GM12878 (cell line): ENCODE results near the gene CITED2. TPM values are rescaled to one million over a fixed set of nuclear protein-coding genes. Genes with fewer than 3 reads are reported as not detected.
A peak's percentile ranks its signal among the peaks of the same experiment; 100 is the strongest.

Experiments used
- ATAC-seq: fragments of 200-7000 bp; cut with Tn5 transposase; 3 replicates; pipeline ENCODE4 v1.9.1; 2020; ENCODE audit warnings: mild to moderate bottlenecking, moderate library complexity
- BruUV-seq: library from RNA; stranded (reverse); fragments of 400-500 nt; replicated peaks from 2 replicates; lab custom pipeline; 2021; lab: Mats Ljungman, UMichigan
- CTCF ChIA-PET: fragments of 300-600 bp; sonication (Branson Sonifier 250); formaldehyde crosslinking; extraction: SDS; loops from one replicate; lab custom pipeline; 2021; ENCODE audit warnings: inconsistent platforms; lab: Yijun Ruan, JAX
- POLR2A ChIA-PET: fragments of 350-600 bp; formaldehyde crosslinking; extraction: SDS; loops from one replicate; lab custom pipeline; 2021; ENCODE audit warnings: inconsistent platforms; lab: Charles Lee
- RAD21 ChIA-PET: fragments of 300-600 bp; sonication (Branson Sonifier 250); formaldehyde crosslinking; loops from one replicate; lab custom pipeline; 2023; ENCODE audit warnings: antibody characterized with exemption; ENCODE audit not compliant: unreplicated experiment; lab: Charles Lee
- SMC1A ChIA-PET: fragments of 300-600 bp; sonication (Branson Sonifier 250); formaldehyde crosslinking; loops from one replicate; lab custom pipeline; 2023; ENCODE audit not compliant: unreplicated experiment, uncharacterized antibody; lab: Charles Lee
- DNase-seq: peaks from one replicate; pipeline ENCODE4 v3.0.0-alpha.2; 2011; ENCODE audit warnings: low read depth, low spot score
- FAIRE-seq: peaks from 3 replicates; lab custom pipeline; 2011; peaks lifted over from hg19 to GRCh38; lab: Jason Lieb, UNC
- H2AFZ ChIP-seq: 2 replicates; pipeline ENCODE4 v1.6.0; 2011; ENCODE audit warnings: low read depth, low read length, control low read depth; ENCODE audit not compliant: control insufficient read depth
- H3K27ac ChIP-seq: 2 replicates; pipeline ENCODE4 v1.5.1; 2011; ENCODE audit warnings: control low read depth; ENCODE audit not compliant: control insufficient read depth, insufficient read depth
- H3K27me3 ChIP-seq, 2 experiments: replicated peaks in 1 of 2; 2 replicates each; pipeline versions ENCODE4 v1.6.0 to v1.6.1; 2011; ENCODE audit warnings: low read length in 1 of 2; ENCODE audit not compliant: control insufficient read depth in 2 of 2, insufficient read depth in 2 of 2
- H3K36me3 ChIP-seq, 2 experiments: 2 replicates each; pipeline ENCODE4 v1.5.1; 2011; ENCODE audit warnings: low read length in 1 of 2; ENCODE audit not compliant: control insufficient read depth in 2 of 2, insufficient read depth in 2 of 2
- H3K4me1 ChIP-seq: 2 replicates; pipeline ENCODE4 v1.6.1; 2011; ENCODE audit warnings: mild to moderate bottlenecking, low read length, moderate library complexity, mixed read lengths; ENCODE audit not compliant: control insufficient read depth, insufficient read depth
- H3K4me2 ChIP-seq: 2 replicates; pipeline ENCODE4 v1.6.0; 2011; ENCODE audit warnings: control low read depth; ENCODE audit not compliant: control insufficient read depth, insufficient read depth
- H3K4me3 ChIP-seq: fragments of 200-600 bp; sonication (generic); 2 replicates; pipeline ENCODE4 v1.5.1; 2016
- H3K79me2 ChIP-seq: 2 replicates; pipeline ENCODE4 v1.6.0; 2011; ENCODE audit warnings: low read length; ENCODE audit not compliant: control insufficient read depth, insufficient read depth
- H3K9ac ChIP-seq: 2 replicates; pipeline ENCODE4 v1.8.0; 2011; ENCODE audit warnings: low read length, control low read depth, mixed read lengths; ENCODE audit not compliant: control insufficient read depth, insufficient read depth
- H3K9me3 ChIP-seq: replicated peaks from 3 replicates; pipeline ENCODE4 v1.5.1; 2011; ENCODE audit warnings: mild to moderate bottlenecking, low read length; ENCODE audit not compliant: control insufficient read depth, insufficient read depth
- H4K20me1 ChIP-seq: 2 replicates; pipeline ENCODE4 v1.6.0; 2011; ENCODE audit not compliant: control insufficient read depth, insufficient read depth
- ATF2 ChIP-seq: IDR thresholded peaks from 2 replicates; pipeline ENCODE4 v1.6.1; 2012; ENCODE audit warnings: low read length, inconsistent platforms
- CHD2 ChIP-seq: IDR thresholded peaks from 2 replicates; pipeline ENCODE4 v1.6.1; 2011; ENCODE audit warnings: low read depth, low read length, improper control_type of control experiment, borderline replicate concordance
- GABPA ChIP-seq: IDR thresholded peaks from 2 replicates; pipeline ENCODE4 v1.6.1; 2014; ENCODE audit warnings: antibody characterized with exemption, low read depth, mild to moderate bottlenecking, inconsistent platforms
- GATAD2B ChIP-seq: fragments of 450-650 bp; conservative IDR thresholded peaks from 2 replicates; pipeline ENCODE4 v1.6.1; 2017; ENCODE audit warnings: low read depth, mild to moderate bottlenecking, moderate library complexity
- JUNB ChIP-seq: IDR thresholded peaks from 2 replicates; pipeline ENCODE4 v1.6.1; 2016; ENCODE audit warnings: antibody characterized with exemption, mild to moderate bottlenecking
- NFIC ChIP-seq: IDR thresholded peaks from 2 replicates; pipeline ENCODE4 v1.6.1; 2012; ENCODE audit warnings: low read depth, mild to moderate bottlenecking, inconsistent platforms, low read length, moderate library complexity
- NFXL1 ChIP-seq: fragments of 450-650 bp; IDR thresholded peaks from 2 replicates; pipeline ENCODE4 v1.6.1; 2017; ENCODE audit warnings: antibody characterized with exemption, mild to moderate bottlenecking, borderline replicate concordance
- POLR2AphosphoS5 ChIP-seq: IDR thresholded peaks from 2 replicates; pipeline ENCODE4 v1.6.1; 2011; ENCODE audit warnings: mild to moderate bottlenecking, low read length, inconsistent platforms
- RELA ChIP-seq: fragments of 450-650 bp; IDR thresholded peaks from 2 replicates; pipeline ENCODE4 v1.8.0; 2014; ENCODE audit warnings: borderline replicate concordance; ENCODE audit not compliant: partially characterized antibody
- RELB ChIP-seq: fragments of 450-650 bp; IDR thresholded peaks from 2 replicates; pipeline ENCODE4 v1.6.1; 2017; ENCODE audit warnings: low read depth, mild to moderate bottlenecking, moderate library complexity
- RFX5 ChIP-seq: IDR thresholded peaks from 2 replicates; pipeline ENCODE4 v1.6.1; 2011; ENCODE audit warnings: low read depth, low read length, improper control_type of control experiment
- SIN3A ChIP-seq: IDR thresholded peaks from 2 replicates; pipeline ENCODE4 v1.6.1; 2012; ENCODE audit warnings: low read depth, low read length, improper control_type of control experiment
- ZSCAN29 ChIP-seq: fragments of 450-650 bp; IDR thresholded peaks from 2 replicates; pipeline ENCODE4 v1.6.1; 2017; ENCODE audit warnings: mild to moderate bottlenecking, moderate library complexity
- WGBS: methylation state at CpG from one replicate; pipeline ENCODE4 v1.1.6; 2016; ENCODE audit warnings: low lambda C conversion rate; ENCODE audit not compliant: insufficient replicate concordance, insufficient coverage; ENCODE audit errors: missing lambda C conversion rate; 5-methylcytosine and 5-hydroxymethylcytosine counted together
- in situ Hi-C: fragments of 300-500 bp; cut with MboI; formaldehyde crosslinking; loops from 9 replicates; pipeline ENCODE4 v1.14.3; 2018; ENCODE audit warnings: mixed read lengths
- intact Hi-C: fragments of 100-400 bp; cut with micrococcal nuclease; formaldehyde crosslinking; loops from one replicate; pipeline ENCODE4 v1.14.2; 2022; ENCODE audit not compliant: unreplicated experiment
- polyA plus RNA-seq, 11 experiments: library from polyadenylated mRNA; depleted of rRNA in 4 of 11; unstranded in 6 of 11; stranded (reverse) in 5 of 11; fragments of >200 nt; fragmentation: Nextera tagmentation in 4 of 11; fragmentation: Illumina TruSeq in 1 of 11; extraction: Ambion mirVana in 4 of 11; extraction: Trizol in 1 of 11; gene quantifications; 1 replicate in 1 of 11; 2 replicates in 10 of 11; pipeline versions ENCODE4 v1.2.1 to v1.2.3, GENCODE V29; 2011 to 2016; ENCODE audit warnings: inconsistent platforms in 2 of 11, missing spikeins in 2 of 11, low read depth in 1 of 11
- total RNA-seq, 4 experiments: library from RNA; depleted of rRNA in 3 of 4; stranded (reverse); fragments of >200 nt in 3 of 4; fragmentation: Illumina TruSeq in 1 of 4; extraction: Trizol in 1 of 4; gene quantifications; 2 replicates each; pipeline versions ENCODE4 v1.2.1 to v1.2.3, GENCODE V29; 2013 to 2021
- TF ChIP-seq, protein P1 (sequence below): IDR thresholded peaks from 2 replicates; pipeline ENCODE4 v1.6.1; 2012; ENCODE audit warnings: improper control_type of control experiment, low read depth, low read length; ENCODE audit not compliant: insufficient replicate concordance

The CITED2 gene
- total and polyA plus RNA-seq, 10 of the 15 experiments (the other 5 are each of a cell fraction or from before 2014, with no cell fraction given): 0.08 to 20.0 (median 7.3) TPM

- ATAC-seq: peak; percentile 42
- H3K36me3 ChIP-seq: no peaks in the 10 kb centered on the region
- TF ChIP-seq NFXL1: no peak
- TF ChIP-seq NFIC: 0 out of 2 replicates have a peak, but pooled peaks have one; percentile 18
- no peak for TF ChIP-seq POLR2AphosphoS5
- no peak for TF ChIP-seq SIN3A
- TF ChIP-seq JUNB: 0 out of 2 replicates have a peak, but pooled peaks have one; percentile 19
- no peak for TF ChIP-seq GATAD2B
- no peak for TF ChIP-seq RELB
- no peak for TF ChIP-seq ATF2
- TF ChIP-seq, protein P1, sequence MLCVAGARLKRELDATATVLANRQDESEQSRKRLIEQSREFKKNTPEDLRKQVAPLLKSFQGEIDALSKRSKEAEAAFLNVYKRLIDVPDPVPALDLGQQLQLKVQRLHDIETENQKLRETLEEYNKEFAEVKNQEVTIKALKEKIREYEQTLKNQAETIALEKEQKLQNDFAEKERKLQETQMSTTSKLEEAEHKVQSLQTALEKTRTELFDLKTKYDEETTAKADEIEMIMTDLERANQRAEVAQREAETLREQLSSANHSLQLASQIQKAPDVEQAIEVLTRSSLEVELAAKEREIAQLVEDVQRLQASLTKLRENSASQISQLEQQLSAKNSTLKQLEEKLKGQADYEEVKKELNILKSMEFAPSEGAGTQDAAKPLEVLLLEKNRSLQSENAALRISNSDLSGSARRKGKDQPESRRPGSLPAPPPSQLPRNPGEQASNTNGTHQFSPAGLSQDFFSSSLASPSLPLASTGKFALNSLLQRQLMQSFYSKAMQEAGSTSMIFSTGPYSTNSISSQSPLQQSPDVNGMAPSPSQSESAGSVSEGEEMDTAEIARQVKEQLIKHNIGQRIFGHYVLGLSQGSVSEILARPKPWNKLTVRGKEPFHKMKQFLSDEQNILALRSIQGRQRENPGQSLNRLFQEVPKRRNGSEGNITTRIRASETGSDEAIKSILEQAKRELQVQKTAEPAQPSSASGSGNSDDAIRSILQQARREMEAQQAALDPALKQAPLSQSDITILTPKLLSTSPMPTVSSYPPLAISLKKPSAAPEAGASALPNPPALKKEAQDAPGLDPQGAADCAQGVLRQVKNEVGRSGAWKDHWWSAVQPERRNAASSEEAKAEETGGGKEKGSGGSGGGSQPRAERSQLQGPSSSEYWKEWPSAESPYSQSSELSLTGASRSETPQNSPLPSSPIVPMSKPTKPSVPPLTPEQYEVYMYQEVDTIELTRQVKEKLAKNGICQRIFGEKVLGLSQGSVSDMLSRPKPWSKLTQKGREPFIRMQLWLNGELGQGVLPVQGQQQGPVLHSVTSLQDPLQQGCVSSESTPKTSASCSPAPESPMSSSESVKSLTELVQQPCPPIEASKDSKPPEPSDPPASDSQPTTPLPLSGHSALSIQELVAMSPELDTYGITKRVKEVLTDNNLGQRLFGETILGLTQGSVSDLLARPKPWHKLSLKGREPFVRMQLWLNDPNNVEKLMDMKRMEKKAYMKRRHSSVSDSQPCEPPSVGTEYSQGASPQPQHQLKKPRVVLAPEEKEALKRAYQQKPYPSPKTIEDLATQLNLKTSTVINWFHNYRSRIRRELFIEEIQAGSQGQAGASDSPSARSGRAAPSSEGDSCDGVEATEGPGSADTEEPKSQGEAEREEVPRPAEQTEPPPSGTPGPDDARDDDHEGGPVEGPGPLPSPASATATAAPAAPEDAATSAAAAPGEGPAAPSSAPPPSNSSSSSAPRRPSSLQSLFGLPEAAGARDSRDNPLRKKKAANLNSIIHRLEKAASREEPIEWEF: no peak
- peak; percentile 51; the same call in 1 of the 2 replicates for TF ChIP-seq GABPA
- TF ChIP-seq CHD2: 0 out of 2 replicates have a peak, but pooled peaks have one; percentile 50
- TF ChIP-seq ZSCAN29: no peak
- no peak for TF ChIP-seq RFX5
- TF ChIP-seq RELA: no peak
These were observed 50.7 kb downstream of the CITED2 start for GRCh38 chr6:139323511-139324300.

More at GRCh38 chr6:139323511-139324300, 50.7 kb downstream of the CITED2 start:
- in situ Hi-C loops: no loop called here
- Histone ChIP-seq H3K4me2 (peak overlapping the region; percentile 36), H3K4me3 (no peak overlapping the region), H3K4me1 (peaks cover 27% of the 10 kb centered on the region), H2AFZ (peak overlapping the region; percentile 77), H3K9me3 (no peaks in the 10 kb centered on the region; the same call in 2 of the 3 replicates), H3K79me2 (no peaks in the 10 kb centered on the region), H3K9ac (no peak overlapping the region), H3K27ac (peak overlapping the region; percentile 34; the same call in 1 of the 2 replicates), H4K20me1 (no peaks in the 10 kb centered on the region), H3K27me3 (no peaks in the 10 kb centered on the region)
- BruUV-seq: no TSS peak
- ChIA-PET SMC1A (interaction anchor here (0.6 to 9.9 kb wide), 13 partner anchors 10 to 198 kb away, joined by 3 to 71 read pairs (median 4); partner anchors contain the start of gene TXLNB), RAD21 (interaction anchor here (0.9 to 4.1 kb wide), 7 partner anchors 9 to 93 kb away, joined by 3 to 42 read pairs (median 4); partner anchors contain the start of gene TXLNB), CTCF (interaction anchor here (1.0 to 5.1 kb wide), 4 partner anchors 13 to 104 kb away, joined by 5 to 28 read pairs (median 12); partner anchors contain the start of gene TXLNB), POLR2A (interaction anchor here (0.5 to 3.7 kb wide), 4 partner anchors 12 to 436 kb away, joined by 5 to 25 read pairs (median 12); partner anchors contain the start of gene TXLNB)
- 24% methylated on average over 21 of the region's 21 CpGs for WGBS
- FAIRE-seq (peak; percentile 56), DNase-seq (no peak)
- intact Hi-C loops: no loop called here
